GM12872 (cell line): ENCODE data around the gene AGPAT4.

Experiments used
- CTCF ChIP-seq: IDR thresholded peaks from 3 replicates; pipeline ENCODE4 v1.5.1; 2011; ENCODE audit warnings: low read depth, mild to moderate bottlenecking, low read length, moderate library complexity; ENCODE audit not compliant: insufficient read depth

Gene AGPAT4

GRCh38 chr6:161273752-161274487, at the start of gene AGPAT4:
Gene AGPAT4 (minus strand): TSS chr6:161274061. CDS start chr6:161232213, 41,848 bp downstream.
- no peak for TF ChIP-seq CTCF

GRCh38 chr6:161319231-161319630, 45.4 kb upstream of the AGPAT4 start:
- TF ChIP-seq CTCF: no peak

GRCh38 chr6:161318456-161318855, 44.6 kb upstream of the AGPAT4 start:
- TF ChIP-seq CTCF: no peak

- no peak for TF ChIP-seq CTCF
Observed at GRCh38 chr6:161316531-161316930, 42.7 kb upstream of the AGPAT4 start.

- TF ChIP-seq CTCF: no peak
Observed at GRCh38 chr6:161313940-161314509, 40.2 kb upstream of the AGPAT4 start.

- no peak for TF ChIP-seq CTCF
Observed at GRCh38 chr6:161308075-161308655, 34.3 kb upstream of the AGPAT4 start.

GRCh38 chr6:161305860-161306259, 32.0 kb upstream of the AGPAT4 start:
- no peak for TF ChIP-seq CTCF
